Glutamatergic neuron (in vitro differentiated cells): ENCODE measurements around the gene PON3. TPM values are rescaled to one million over a fixed set of nuclear protein-coding genes. Genes with fewer than 3 reads are reported as not detected.

Experiments
- DNase-seq: peaks from one replicate; pipeline ENCODE4 v3.0.0; 2022
- H3K27ac Mint-ChIP-seq: one replicate; pipeline ENCODE4 v1.8.0; 2020; ENCODE audit warnings: mild to moderate bottlenecking, mixed read lengths, inconsistent platforms; ENCODE audit not compliant: unreplicated experiment
- H3K27me3 Mint-ChIP-seq: one replicate; pipeline ENCODE4 v1.8.0; 2020; ENCODE audit warnings: mild to moderate bottlenecking, moderate library complexity, mixed read lengths, inconsistent platforms; ENCODE audit not compliant: unreplicated experiment
- H3K36me3 Mint-ChIP-seq: one replicate; pipeline ENCODE4 v1.8.0; 2020; ENCODE audit warnings: mild to moderate bottlenecking, mixed read lengths, inconsistent platforms; ENCODE audit not compliant: unreplicated experiment
- H3K4me1 Mint-ChIP-seq: one replicate; pipeline ENCODE4 v1.8.0; 2020; ENCODE audit warnings: mild to moderate bottlenecking, low read depth, mixed read lengths, inconsistent platforms; ENCODE audit not compliant: unreplicated experiment
- H3K4me3 Mint-ChIP-seq: one replicate; pipeline ENCODE4 v1.8.0; 2020; ENCODE audit warnings: mild to moderate bottlenecking, mixed read lengths, inconsistent platforms; ENCODE audit not compliant: unreplicated experiment
- H3K9me3 Mint-ChIP-seq: one replicate; pipeline ENCODE4 v1.8.0; 2020; ENCODE audit warnings: mild to moderate bottlenecking, moderate library complexity, mixed read lengths, inconsistent platforms; ENCODE audit not compliant: unreplicated experiment
- CTCF ChIP-seq: fragments of 200-600 bp; sonication (generic); IDR thresholded peaks from one replicate; pipeline ENCODE4 v1.5.0; 2021; ENCODE audit not compliant: partially characterized antibody, unreplicated experiment
- long read RNA-seq: library from polyadenylated mRNA; unstranded; transcript quantifications from one replicate; pipeline ENCODE4 v2.0.0, GENCODE V29; 2020; ENCODE audit not compliant: unreplicated experiment
- total RNA-seq: library from RNA; stranded (reverse); fragmentation: NEBNext Ultra II Directional; extraction: Animal tissue kit (Norgen Biotek cat#: 25700); gene quantifications from one replicate; pipeline ENCODE4 v1.2.1, GENCODE V29; 2021; ENCODE audit not compliant: unreplicated experiment

Gene PON3
- total RNA-seq = not detected
- long read RNA-seq = 0 reads

GRCh38 chr7:95396136-95397032, at the start of gene PON3:
Gene PON3, minus strand, starts transcription at chr7:95396375. Its CDS starts 25 bp downstream, at chr7:95396350.
- Mint-ChIP-seq H3K4me3 (peak within 1 kb of the TSS; percentile 52), H3K27ac (no peak within 1 kb of the TSS), H3K27me3 (peaks cover 8% of the 10 kb centered on the region), H3K4me1 (peaks cover 4% of the 10 kb centered on the region), H3K9me3 (peaks cover 3% of the 10 kb centered on the region), H3K36me3 (peaks cover 4% of the 10 kb centered on the region)
- no peak for DNase-seq
- TF ChIP-seq CTCF = no peak

- H3K36me3 Mint-ChIP-seq = no peaks in the 10 kb centered on the region
- no peak for DNase-seq
- H3K27me3 Mint-ChIP-seq = peaks cover 6% of the 10 kb centered on the region
- no peak overlapping the region for H3K27ac Mint-ChIP-seq
- no peaks in the 10 kb centered on the region for H3K9me3 Mint-ChIP-seq
- no peak for TF ChIP-seq CTCF
- H3K4me3 Mint-ChIP-seq = no peak overlapping the region
- no peaks in the 10 kb centered on the region for H3K4me1 Mint-ChIP-seq
Observed at GRCh38 chr7:95444796-95445195, 48.6 kb upstream of the PON3 start.

GRCh38 chr7:95441042-95441823, 45.1 kb upstream of the PON3 start:
- peaks cover 6% of the 10 kb centered on the region for H3K27me3 Mint-ChIP-seq
- no peak overlapping the region for H3K4me3 Mint-ChIP-seq
- H3K27ac Mint-ChIP-seq = no peak overlapping the region
- no peaks in the 10 kb centered on the region for H3K4me1 Mint-ChIP-seq
- H3K36me3 Mint-ChIP-seq = no peaks in the 10 kb centered on the region
- no peak for DNase-seq
- no peaks in the 10 kb centered on the region for H3K9me3 Mint-ChIP-seq
- TF ChIP-seq CTCF = no peak

GRCh38 chr7:95440394-95441038, 44.3 kb upstream of the PON3 start:
- Mint-ChIP-seq H3K27ac (no peak overlapping the region), H3K27me3 (peaks cover 6% of the 10 kb centered on the region), H3K9me3 (no peaks in the 10 kb centered on the region), H3K4me3 (no peak overlapping the region), H3K4me1 (peaks cover 2% of the 10 kb centered on the region), H3K36me3 (no peaks in the 10 kb centered on the region)
- TF ChIP-seq CTCF = no peak
- no peak for DNase-seq
